PFSK-1 (cell line): Measurements from ENCODE around the gene TMEM270.

Experiments
- POLR2AphosphoS5 ChIP-seq: IDR thresholded peaks from 2 replicates; pipeline ENCODE4 v1.6.1; 2012; ENCODE audit warnings: low read depth, mild to moderate bottlenecking, control low read depth, low read length, moderate library complexity
- SIN3A ChIP-seq: IDR thresholded peaks from 2 replicates; pipeline ENCODE4 v1.6.1; 2012; ENCODE audit warnings: mild to moderate bottlenecking, low read length, moderate library complexity, borderline replicate concordance; ENCODE audit not compliant: insufficient read depth
- TAF1 ChIP-seq: IDR thresholded peaks from 2 replicates; pipeline ENCODE4 v1.6.1; 2012; ENCODE audit warnings: low read length, control low read depth, borderline replicate concordance; ENCODE audit not compliant: insufficient read depth
- TF ChIP-seq, protein P1 (sequence below), 2 experiments: IDR thresholded peaks; 2 replicates each; pipeline versions ENCODE4 v1.6.1 to v1.8.0; 2011 to 2012; ENCODE audit warnings: low read depth in 2 of 2, low read length in 2 of 2, control low read depth in 1 of 2, inconsistent platforms in 1 of 2, mild to moderate bottlenecking in 1 of 2, moderate library complexity in 1 of 2; ENCODE audit not compliant: insufficient read depth in 1 of 2

DNA sequence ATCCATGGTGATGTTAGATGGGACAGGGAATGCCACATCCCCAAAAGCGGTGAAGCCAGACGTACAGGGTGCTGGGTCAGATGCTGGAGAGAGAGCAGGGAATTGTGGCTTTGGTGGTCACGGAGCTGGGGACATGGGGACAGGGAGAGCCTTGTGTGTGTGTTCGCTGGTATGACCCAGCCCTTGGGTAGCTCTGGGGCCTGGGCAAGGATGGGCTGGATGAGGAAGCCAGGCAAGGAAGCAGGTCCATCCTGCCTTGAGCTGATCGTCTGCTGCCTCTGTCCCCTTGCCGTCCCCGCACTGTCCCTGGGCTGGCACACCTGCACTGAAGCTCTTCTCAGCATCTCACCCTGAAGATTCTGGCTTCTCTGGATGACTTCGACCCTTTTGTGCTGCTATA lies 45.5 kb upstream of the TMEM270 start:
- TF ChIP-seq SIN3A (no peak), POLR2AphosphoS5 (no peak), TAF1 (no peak)
- TF ChIP-seq, protein P1, sequence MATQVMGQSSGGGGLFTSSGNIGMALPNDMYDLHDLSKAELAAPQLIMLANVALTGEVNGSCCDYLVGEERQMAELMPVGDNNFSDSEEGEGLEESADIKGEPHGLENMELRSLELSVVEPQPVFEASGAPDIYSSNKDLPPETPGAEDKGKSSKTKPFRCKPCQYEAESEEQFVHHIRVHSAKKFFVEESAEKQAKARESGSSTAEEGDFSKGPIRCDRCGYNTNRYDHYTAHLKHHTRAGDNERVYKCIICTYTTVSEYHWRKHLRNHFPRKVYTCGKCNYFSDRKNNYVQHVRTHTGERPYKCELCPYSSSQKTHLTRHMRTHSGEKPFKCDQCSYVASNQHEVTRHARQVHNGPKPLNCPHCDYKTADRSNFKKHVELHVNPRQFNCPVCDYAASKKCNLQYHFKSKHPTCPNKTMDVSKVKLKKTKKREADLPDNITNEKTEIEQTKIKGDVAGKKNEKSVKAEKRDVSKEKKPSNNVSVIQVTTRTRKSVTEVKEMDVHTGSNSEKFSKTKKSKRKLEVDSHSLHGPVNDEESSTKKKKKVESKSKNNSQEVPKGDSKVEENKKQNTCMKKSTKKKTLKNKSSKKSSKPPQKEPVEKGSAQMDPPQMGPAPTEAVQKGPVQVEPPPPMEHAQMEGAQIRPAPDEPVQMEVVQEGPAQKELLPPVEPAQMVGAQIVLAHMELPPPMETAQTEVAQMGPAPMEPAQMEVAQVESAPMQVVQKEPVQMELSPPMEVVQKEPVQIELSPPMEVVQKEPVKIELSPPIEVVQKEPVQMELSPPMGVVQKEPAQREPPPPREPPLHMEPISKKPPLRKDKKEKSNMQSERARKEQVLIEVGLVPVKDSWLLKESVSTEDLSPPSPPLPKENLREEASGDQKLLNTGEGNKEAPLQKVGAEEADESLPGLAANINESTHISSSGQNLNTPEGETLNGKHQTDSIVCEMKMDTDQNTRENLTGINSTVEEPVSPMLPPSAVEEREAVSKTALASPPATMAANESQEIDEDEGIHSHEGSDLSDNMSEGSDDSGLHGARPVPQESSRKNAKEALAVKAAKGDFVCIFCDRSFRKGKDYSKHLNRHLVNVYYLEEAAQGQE (IDR thresholded peaks at IDR 0.05; ENCODE audit: insufficient read depth in 1 of 2, low read depth in 2 of 2, low read length in 2 of 2): no peak
